HepG2 (cell line): ENCODE results near the gene ZNF445. TPM values are rescaled to one million over a fixed set of nuclear protein-coding genes. Genes with fewer than 3 reads are reported as not detected.

Experiments used
- ATAC-seq: fragments of 200-7000 bp; cut with Tn5 transposase; 3 replicates; pipeline ENCODE4 v1.9.1; 2020; ENCODE audit warnings: mild to moderate bottlenecking, moderate library complexity
- BruUV-seq: library from RNA; stranded (reverse); fragments of 400-500 nt; replicated peaks from 2 replicates; lab custom pipeline; 2021; lab: Mats Ljungman, UMichigan
- CTCF ChIA-PET: fragments of 300-600 bp; formaldehyde crosslinking; extraction: SDS; loops from one replicate; lab custom pipeline; 2021; ENCODE audit warnings: low total read pairs, inconsistent platforms, low intra/inter-chr PET ratio; lab: Yijun Ruan, JAX
- POLR2A ChIA-PET: fragments of 350-600 bp; sonication (Branson Sonifier 250); formaldehyde crosslinking; loops from one replicate; lab custom pipeline; 2020; ENCODE audit warnings: antibody characterized with exemption, inconsistent platforms; lab: Yijun Ruan, JAX
- DNase-seq: peaks from one replicate; pipeline ENCODE4 v3.0.0-alpha.2; 2015; ENCODE audit warnings: low spot score
- FAIRE-seq: peaks from 3 replicates; lab custom pipeline; 2011; peaks lifted over from hg19 to GRCh38; lab: Jason Lieb, UNC
- H2AFZ ChIP-seq: one replicate; pipeline ENCODE4 v1.6.1; 2011; ENCODE audit warnings: low read length, inconsistent platforms
- H3K27ac ChIP-seq: fragments of 300-600 bp; 3 replicates; pipeline ENCODE4 v1.8.0; 2011; ENCODE audit warnings: mixed run types, mild to moderate bottlenecking, mixed read lengths, low read length, inconsistent platforms; ENCODE audit not compliant: insufficient read depth; ENCODE audit errors: extremely low read length
- H3K27me3 ChIP-seq, 2 experiments: fragments of 200-600 bp in 1 of 2; 2 replicates in 1 of 2; 3 replicates in 1 of 2; pipeline versions ENCODE4 v1.6.0 to v1.8.0; 2011; ENCODE audit warnings: low read length in 2 of 2, mild to moderate bottlenecking in 2 of 2, moderate library complexity in 2 of 2, inconsistent platforms in 1 of 2; ENCODE audit not compliant: insufficient read depth in 2 of 2, control insufficient read depth in 1 of 2
- H3K36me3 ChIP-seq, 2 experiments: fragments of 200-600 bp in 1 of 2; replicated peaks in 1 of 2; 2 replicates in 1 of 2; 3 replicates in 1 of 2; pipeline versions ENCODE4 v1.5.1 to v1.8.0; 2011; ENCODE audit warnings: low read length in 2 of 2, inconsistent platforms in 1 of 2; ENCODE audit not compliant: insufficient read depth in 2 of 2, control insufficient read depth in 1 of 2
- H3K4me1 ChIP-seq: 2 replicates; pipeline ENCODE4 v1.5.1; 2012; ENCODE audit warnings: low read length, inconsistent platforms; ENCODE audit not compliant: insufficient read depth
- H3K4me2 ChIP-seq: 2 replicates; pipeline ENCODE4 v1.6.0; 2011; ENCODE audit warnings: low read depth, low read length, inconsistent platforms
- H3K4me3 ChIP-seq, 3 experiments: fragments of 200-600 bp in 1 of 3; sonication (generic), shearing (Covaris generic) in 1 of 3; replicated peaks in 1 of 3; 2 replicates each; pipeline ENCODE4 v1.5.1; 2011 to 2016; ENCODE audit warnings: low read length in 3 of 3, inconsistent platforms in 2 of 3, low read depth in 2 of 3, mild to moderate bottlenecking in 2 of 3, control low read depth in 1 of 3, mixed read lengths in 1 of 3; ENCODE audit not compliant: insufficient read depth in 1 of 3
- H3K79me2 ChIP-seq: one replicate; pipeline ENCODE4 v1.6.1; 2011; ENCODE audit warnings: low read length, inconsistent platforms; ENCODE audit not compliant: insufficient read depth
- H3K9ac ChIP-seq: 2 replicates; pipeline ENCODE4 v1.6.0; 2011; ENCODE audit warnings: mild to moderate bottlenecking, low read depth, low read length, inconsistent platforms; ENCODE audit not compliant: insufficient read depth
- H3K9me3 ChIP-seq: 2 replicates; pipeline ENCODE4 v1.5.1; 2012; ENCODE audit warnings: mild to moderate bottlenecking, low read length
- H4K20me1 ChIP-seq: 2 replicates; pipeline ENCODE4 v1.6.0; 2011; ENCODE audit warnings: inconsistent platforms, mild to moderate bottlenecking, low read length, moderate library complexity; ENCODE audit not compliant: insufficient read depth
- ZNF121 ChIP-seq: sonication (generic); formaldehyde crosslinking; IDR thresholded peaks from 2 replicates; pipeline ENCODE4 v1.5.0; 2020; ENCODE audit warnings: mild to moderate bottlenecking, missing genetic modification reagents
- WGBS: methylation state at CpG from one replicate; pipeline ENCODE4 v1.1.6; 2017; ENCODE audit warnings: low lambda C conversion rate; 5-methylcytosine and 5-hydroxymethylcytosine counted together
- in situ Hi-C: cut with HindIII; loops from 2 replicates; pipeline ENCODE4 v1.10.0; 2017; ENCODE audit warnings: low pct_unique_long_range_greater_than_20kb; ENCODE audit not compliant: extremely low pct_ligation_motif_present
- intact Hi-C: fragments of 100-400 bp; cut with micrococcal nuclease; formaldehyde crosslinking; loops from one replicate; pipeline ENCODE4 v1.10.0; 2022; ENCODE audit not compliant: unreplicated experiment
- polyA plus RNA-seq, 8 experiments: library from polyadenylated mRNA; depleted of rRNA in 3 of 8; stranded (reverse) in 7 of 8; unstranded in 1 of 8; fragments of >200 nt; fragmentation: Illumina TruSeq in 4 of 8; extraction: Trizol in 4 of 8; gene quantifications; 2 replicates each; pipeline versions ENCODE4 v1.2.1 to v1.2.3, GENCODE V29; 2011 to 2016; ENCODE audit warnings: low read depth in 4 of 8, missing spikeins in 1 of 8, mixed read lengths in 1 of 8; ENCODE audit not compliant: insufficient read depth in 1 of 8
- total RNA-seq, 5 experiments: library from RNA; depleted of rRNA; stranded (reverse); fragments of >200 nt; fragmentation: Illumina TruSeq; extraction: Trizol; gene quantifications; 2 replicates each; pipeline ENCODE4 v1.2.3, GENCODE V29; 2016; ENCODE audit warnings: low read depth in 1 of 5
- TF ChIP-seq, protein P1 (sequence below): sonication (generic); formaldehyde crosslinking; IDR thresholded peaks from one replicate; pipeline ENCODE4 v1.5.1; 2020; ENCODE audit warnings: mild to moderate bottlenecking, missing genetic modification reagents; ENCODE audit errors: not compliant biosample characterization

The ZNF445 gene
- total and polyA plus RNA-seq, 2 of the 13 experiments (the other 11 are each of a cell fraction or from before 2014, with no cell fraction given): 4.4 to 10.3 TPM

DNA sequence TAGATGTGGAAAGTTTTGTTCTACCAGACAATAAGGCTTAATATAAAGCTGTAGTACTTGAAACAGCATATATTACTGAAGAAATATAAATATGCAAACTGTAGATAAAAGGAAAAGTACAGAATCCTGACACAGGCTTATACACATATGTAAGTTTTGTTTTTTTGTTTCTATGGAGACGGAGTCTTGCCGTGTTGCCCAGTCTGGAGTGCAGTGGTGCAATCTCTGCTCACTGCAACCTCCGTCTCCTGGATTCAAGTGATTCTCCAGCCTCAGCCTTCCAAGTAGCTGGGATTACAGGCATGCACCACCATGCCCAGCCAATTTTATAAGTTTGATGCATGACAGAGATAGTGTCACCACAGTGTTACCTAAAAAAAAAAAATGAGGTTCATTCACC, 29.1 kb upstream of the ZNF445 start:
- H3K27me3 ChIP-seq: no peaks in the 10 kb centered on the region; a peak in 1 of 5 replicates
- peak; percentile 78 for TF ChIP-seq ZNF121 (CRISPR knock-in tag)
- TF ChIP-seq, protein P1, sequence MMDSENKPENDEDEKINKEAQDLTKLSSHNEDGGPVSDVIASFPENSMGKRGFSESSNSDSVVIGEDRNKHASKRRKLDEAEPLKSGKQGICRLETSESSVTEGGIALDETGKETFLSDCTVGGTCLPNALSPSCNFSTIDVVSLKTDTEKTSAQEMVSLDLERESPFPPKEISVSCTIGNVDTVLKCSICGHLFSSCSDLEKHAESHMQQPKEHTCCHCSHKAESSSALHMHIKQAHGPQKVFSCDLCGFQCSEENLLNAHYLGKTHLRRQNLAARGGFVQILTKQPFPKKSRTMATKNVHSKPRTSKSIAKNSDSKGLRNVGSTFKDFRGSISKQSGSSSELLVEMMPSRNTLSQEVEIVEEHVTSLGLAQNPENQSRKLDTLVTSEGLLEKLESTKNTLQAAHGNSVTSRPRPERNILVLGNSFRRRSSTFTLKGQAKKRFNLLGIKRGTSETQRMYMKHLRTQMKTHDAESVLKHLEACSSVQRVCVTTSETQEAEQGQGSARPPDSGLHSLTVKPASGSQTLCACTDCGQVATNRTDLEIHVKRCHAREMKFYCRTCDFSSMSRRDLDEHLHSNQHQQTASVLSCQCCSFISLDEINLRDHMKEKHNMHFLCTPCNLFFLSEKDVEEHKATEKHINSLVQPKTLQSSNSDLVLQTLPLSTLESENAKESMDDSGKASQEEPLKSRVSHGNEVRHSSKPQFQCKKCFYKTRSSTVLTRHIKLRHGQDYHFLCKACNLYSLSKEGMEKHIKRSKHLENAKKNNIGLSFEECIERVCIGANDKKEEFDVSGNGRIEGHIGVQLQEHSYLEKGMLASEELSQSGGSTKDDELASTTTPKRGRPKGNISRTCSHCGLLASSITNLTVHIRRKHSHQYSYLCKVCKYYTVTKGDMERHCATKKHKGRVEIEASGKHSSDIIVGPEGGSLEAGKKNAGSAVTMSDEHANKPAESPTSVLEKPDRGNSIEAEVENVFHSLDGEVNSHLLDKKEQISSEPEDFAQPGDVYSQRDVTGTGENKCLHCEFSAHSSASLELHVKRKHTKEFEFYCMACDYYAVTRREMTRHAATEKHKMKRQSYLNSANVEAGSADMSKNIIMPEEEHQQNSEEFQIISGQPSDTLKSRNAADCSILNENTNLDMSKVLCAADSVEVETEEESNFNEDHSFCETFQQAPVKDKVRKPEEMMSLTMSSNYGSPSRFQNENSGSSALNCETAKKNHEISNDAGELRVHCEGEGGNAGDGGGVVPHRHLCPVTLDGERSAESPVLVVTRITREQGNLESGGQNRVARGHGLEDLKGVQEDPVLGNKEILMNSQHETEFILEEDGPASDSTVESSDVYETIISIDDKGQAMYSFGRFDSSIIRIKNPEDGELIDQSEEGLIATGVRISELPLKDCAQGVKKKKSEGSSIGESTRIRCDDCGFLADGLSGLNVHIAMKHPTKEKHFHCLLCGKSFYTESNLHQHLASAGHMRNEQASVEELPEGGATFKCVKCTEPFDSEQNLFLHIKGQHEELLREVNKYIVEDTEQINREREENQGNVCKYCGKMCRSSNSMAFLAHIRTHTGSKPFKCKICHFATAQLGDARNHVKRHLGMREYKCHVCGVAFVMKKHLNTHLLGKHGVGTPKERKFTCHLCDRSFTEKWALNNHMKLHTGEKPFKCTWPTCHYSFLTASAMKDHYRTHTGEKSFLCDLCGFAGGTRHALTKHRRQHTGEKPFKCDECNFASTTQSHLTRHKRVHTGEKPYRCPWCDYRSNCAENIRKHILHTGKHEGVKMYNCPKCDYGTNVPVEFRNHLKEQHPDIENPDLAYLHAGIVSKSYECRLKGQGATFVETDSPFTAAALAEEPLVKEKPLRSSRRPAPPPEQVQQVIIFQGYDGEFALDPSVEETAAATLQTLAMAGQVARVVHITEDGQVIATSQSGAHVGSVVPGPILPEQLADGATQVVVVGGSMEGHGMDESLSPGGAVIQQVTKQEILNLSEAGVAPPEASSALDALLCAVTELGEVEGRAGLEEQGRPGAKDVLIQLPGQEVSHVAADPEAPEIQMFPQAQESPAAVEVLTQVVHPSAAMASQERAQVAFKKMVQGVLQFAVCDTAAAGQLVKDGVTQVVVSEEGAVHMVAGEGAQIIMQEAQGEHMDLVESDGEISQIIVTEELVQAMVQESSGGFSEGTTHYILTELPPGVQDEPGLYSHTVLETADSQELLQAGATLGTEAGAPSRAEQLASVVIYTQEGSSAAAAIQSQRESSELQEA (CRISPR knock-in tag): no peak
- TF ChIP-seq, all 625 proteins: peak for 1
- 82% methylated on average over 3 of the region's 3 CpGs for WGBS
- Histone ChIP-seq H2AFZ (no peak overlapping the region), H3K4me1 (peaks cover 41% of the 10 kb centered on the region), H3K27ac (no peak overlapping the region), H3K4me3 (no peak overlapping the region), H4K20me1 (0 out of 2 replicates have a peak, but pooled peaks cover 4% of the 10 kb centered on the region), H3K79me2 (peaks cover 74% of the 10 kb centered on the region), H3K4me2 (no peak overlapping the region), H3K9ac (no peak overlapping the region), H3K36me3 (peaks cover 2 to 18% of the 10 kb centered on the region in 2 experiments; a peak in 4 of 5 replicates), H3K9me3 (peaks cover 6% of the 10 kb centered on the region; the same call in 1 of the 2 replicates)
- no TSS peak for BruUV-seq
- DNase-seq (no peak), ATAC-seq (no peak), FAIRE-seq (no peak)
- ChIA-PET CTCF (no interaction called here), POLR2A (no interaction called here)
- intact Hi-C loops (no loop called here), in situ Hi-C loops (no loop called here)
